CD14-positive monocyte (primary cell): ENCODE results near the gene MYOCD. TPM values are rescaled to one million over a fixed set of nuclear protein-coding genes. Genes with fewer than 3 reads are reported as not detected.

Source experiments
- DNase-seq, 3 donors: peaks; one replicate each; pipeline ENCODE4 v3.0.0-alpha.2; 2011 to 2022
- H2AFZ ChIP-seq: 2 replicates; pipeline ENCODE4 v1.6.0; 2012; ENCODE audit warnings: mild to moderate bottlenecking, low read depth, low read length, inconsistent platforms; ENCODE audit not compliant: insufficient read depth, poor library complexity, severe bottlenecking
- H3K27ac ChIP-seq, 2 donors: 1 replicate in 1 of 2; 2 replicates in 1 of 2; pipeline ENCODE4 v1.5.1; 2012 to 2013; ENCODE audit warnings: low read length in 2 of 2, control low read depth in 1 of 2, inconsistent platforms in 1 of 2, low read depth in 1 of 2, mild to moderate bottlenecking in 1 of 2
- H3K27me3 ChIP-seq, 2 donors: one replicate each; pipeline versions ENCODE4 v1.6.0 to v1.6.1; 2011 to 2013; ENCODE audit warnings: low read length in 2 of 2; ENCODE audit not compliant: control insufficient read depth in 2 of 2, insufficient read depth in 2 of 2
- H3K36me3 ChIP-seq, 2 donors: replicated peaks in 1 of 2; 1 replicate in 1 of 2; 2 replicates in 1 of 2; pipeline versions ENCODE4 v1.5.1 to v1.6.1; 2012 to 2013; ENCODE audit warnings: low read length in 2 of 2, control low read depth in 1 of 2, inconsistent platforms in 1 of 2, mild to moderate bottlenecking in 1 of 2; ENCODE audit not compliant: insufficient read depth in 2 of 2, control insufficient read depth in 1 of 2
- H3K4me1 ChIP-seq, 2 donors: 1 replicate in 1 of 2; 2 replicates in 1 of 2; pipeline versions ENCODE4 v1.5.1 to v1.6.1; 2012 to 2013; ENCODE audit warnings: low read length in 2 of 2, control low read depth in 1 of 2, inconsistent platforms in 1 of 2, mild to moderate bottlenecking in 1 of 2, moderate library complexity in 1 of 2; ENCODE audit not compliant: insufficient read depth in 2 of 2, control insufficient read depth in 1 of 2
- H3K4me2 ChIP-seq: replicated peaks from 2 replicates; pipeline ENCODE3; 2012; ENCODE audit warnings: low read length, moderate library complexity, mild to moderate bottlenecking; ENCODE audit not compliant: poor library complexity, severe bottlenecking; ENCODE audit errors: extremely low read depth
- H3K4me3 ChIP-seq, 3 experiments: fragments of 200-600 bp in 1 of 3; sonication (generic) in 1 of 3; replicated peaks in 1 of 3; 1 replicate in 2 of 3; 2 replicates in 1 of 3; pipeline ENCODE4 v1.5.1; 2011 to 2013; ENCODE audit warnings: low read length in 3 of 3, mild to moderate bottlenecking in 3 of 3, control low read depth in 2 of 3, low read depth in 2 of 3, inconsistent platforms in 1 of 3, moderate library complexity in 1 of 3
- H3K79me2 ChIP-seq: 2 replicates; pipeline ENCODE4 v1.6.0; 2012; ENCODE audit warnings: mild to moderate bottlenecking, control low read depth, inconsistent platforms, low read length, moderate library complexity; ENCODE audit not compliant: insufficient read depth
- H3K9ac ChIP-seq: 2 replicates; pipeline ENCODE4 v1.6.0; 2017; ENCODE audit warnings: low read length, mild to moderate bottlenecking; ENCODE audit not compliant: insufficient read depth, poor library complexity, severe bottlenecking
- H3K9me3 ChIP-seq, 2 donors: replicated peaks in 1 of 2; 1 replicate in 1 of 2; 2 replicates in 1 of 2; pipeline versions ENCODE4 v1.5.1 to v1.6.1; 2012 to 2013; ENCODE audit warnings: low read length in 2 of 2, control low read depth in 1 of 2; ENCODE audit not compliant: control insufficient read depth in 1 of 2, insufficient read depth in 1 of 2
- H4K20me1 ChIP-seq: 2 replicates; pipeline ENCODE4 v1.6.0; 2012; ENCODE audit warnings: mild to moderate bottlenecking, low read length, control low read depth, moderate library complexity; ENCODE audit not compliant: insufficient read depth
- H3K27ac Mint-ChIP-seq, 7 donors: one replicate each; pipeline ENCODE4 v1.8.0; 2020; ENCODE audit warnings: mild to moderate bottlenecking in 7 of 7, mixed read lengths in 7 of 7, moderate library complexity in 6 of 7, inconsistent platforms in 2 of 7
- H3K27me3 Mint-ChIP-seq, 3 donors: one replicate each; pipeline ENCODE4 v1.8.0; 2021 to 2022; ENCODE audit warnings: low read depth in 3 of 3, mild to moderate bottlenecking in 3 of 3, mixed read lengths in 3 of 3, moderate library complexity in 3 of 3, inconsistent platforms in 1 of 3
- H3K36me3 Mint-ChIP-seq, 2 donors: one replicate each; pipeline ENCODE4 v1.8.0; 2020; ENCODE audit warnings: mixed read lengths in 2 of 2, inconsistent platforms in 1 of 2, mild to moderate bottlenecking in 1 of 2
- H3K4me1 Mint-ChIP-seq: one replicate; pipeline ENCODE4 v1.8.0; 2020; ENCODE audit warnings: mild to moderate bottlenecking, mixed read lengths
- H3K4me3 Mint-ChIP-seq, 2 donors: one replicate each; pipeline ENCODE4 v1.8.0; 2020; ENCODE audit warnings: mild to moderate bottlenecking in 2 of 2, mixed read lengths in 2 of 2, moderate library complexity in 1 of 2
- H3K9me3 Mint-ChIP-seq, 7 donors: one replicate each; pipeline ENCODE4 v1.8.0; 2020 to 2022; ENCODE audit warnings: mixed read lengths in 7 of 7, mild to moderate bottlenecking in 6 of 7, moderate library complexity in 6 of 7, inconsistent platforms in 2 of 7
- CTCF ChIP-seq: fragments of 200-600 bp; IDR thresholded peaks from one replicate; pipeline ENCODE4 v1.8.0; 2022; ENCODE audit warnings: antibody characterized with exemption, mild to moderate bottlenecking
- WGBS: methylation state at CpG from one replicate; pipeline ENCODE4 v1.1.5; 2013; ENCODE audit warnings: missing lambda C conversion rate; ENCODE audit not compliant: insufficient coverage; 5-methylcytosine and 5-hydroxymethylcytosine counted together
- intact Hi-C, 2 donors: fragments of 100-400 bp; cut with micrococcal nuclease; formaldehyde crosslinking; loops; one replicate each; pipeline versions ENCODE4 v1.15.0 to v1.15.1; 2023
- polyA plus RNA-seq, 3 donors: library from polyadenylated mRNA; depleted of rRNA in 1 of 3; unstranded in 2 of 3; stranded (reverse) in 1 of 3; fragments of 300-500 nt in 2 of 3; fragments of >200 nt in 1 of 3; fragmentation: Illumina TruSeq in 2 of 3; gene quantifications; 1 replicate in 2 of 3; 2 replicates in 1 of 3; pipeline ENCODE4 v1.2.3, GENCODE V29; 2012 to 2021

The MYOCD gene
- polyA plus RNA-seq, 3 donors = not detected

GRCh38 chr17:12814718-12815117 lies 149.0 kb downstream of the MYOCD start:
- Histone ChIP-seq H3K27ac (no peak overlapping the region), H4K20me1 (no peaks in the 10 kb centered on the region), H3K9me3 (peaks cover 6 to 11% of the 10 kb centered on the region in 2 donors), H3K4me3 (no peak overlapping the region), H3K27me3 (no peaks in the 10 kb centered on the region), H2AFZ (no peak overlapping the region), H3K4me1 (no peaks in the 10 kb centered on the region), H3K4me2 (no peak overlapping the region), H3K9ac (no peak overlapping the region), H3K79me2 (no peaks in the 10 kb centered on the region), H3K36me3 (no peaks in the 10 kb centered on the region)
- no peaks in the 10 kb centered on the region for H3K4me1 Mint-ChIP-seq
- H3K36me3 Mint-ChIP-seq = no peaks in the 10 kb centered on the region
- peaks cover 0 to 1% (median 0%) of the 10 kb centered on the region in 3 donors for H3K27me3 Mint-ChIP-seq
- H3K27ac Mint-ChIP-seq = no peak overlapping the region
- intact Hi-C loops = loop anchor here in 1 of 2 donors (10.0 kb wide), 1 partner anchor 50 kb away; no protein-coding TSS in a partner anchor
- no peak for TF ChIP-seq CTCF
- H3K4me3 Mint-ChIP-seq = no peak overlapping the region
- peaks cover 5 to 20% (median 14%) of the 10 kb centered on the region in 7 donors for H3K9me3 Mint-ChIP-seq
- DNase-seq = no peak
- WGBS = 100% methylated on average over 1 of the region's 2 CpGs

GRCh38 chr17:12815642-12816141 lies 150.0 kb downstream of the MYOCD start:
- no peak for DNase-seq
- Histone ChIP-seq H3K4me3 (no peak overlapping the region), H3K27ac (no peak overlapping the region), H3K36me3 (no peaks in the 10 kb centered on the region), H3K79me2 (no peaks in the 10 kb centered on the region), H3K27me3 (no peaks in the 10 kb centered on the region), H3K9ac (no peak overlapping the region), H3K9me3 (peaks cover 0 to 3% of the 10 kb centered on the region in 2 donors), H3K4me2 (no peak overlapping the region), H2AFZ (no peak overlapping the region), H4K20me1 (no peaks in the 10 kb centered on the region), H3K4me1 (no peaks in the 10 kb centered on the region)
- H3K4me1 Mint-ChIP-seq = no peaks in the 10 kb centered on the region
- H3K27ac Mint-ChIP-seq = no peak overlapping the region
- H3K4me3 Mint-ChIP-seq = no peak overlapping the region
- intact Hi-C loops = loop anchor here in 1 of 2 donors (10.0 kb wide), 1 partner anchor 49 kb away; no protein-coding TSS in a partner anchor
- no peak for TF ChIP-seq CTCF
- peaks cover 2 to 13% (median 7%) of the 10 kb centered on the region in 7 donors for H3K9me3 Mint-ChIP-seq
- H3K36me3 Mint-ChIP-seq = no peaks in the 10 kb centered on the region
- WGBS = 0% methylated on average over 1 of the region's 3 CpGs
- peaks cover 0 to 1% (median 0%) of the 10 kb centered on the region in 3 donors for H3K27me3 Mint-ChIP-seq

Other genes with a start within 250 kb of the MYOCD start
- gene ARHGAP44, start 123.6 kb downstream of the MYOCD start, polyA plus RNA-seq = not detected